ENCODE results near the gene GGCX. TPM values are rescaled to one million over a fixed set of nuclear protein-coding genes. Genes with fewer than 3 reads are reported as not detected.
A peak's percentile ranks its signal among the peaks of the same experiment; 100 is the strongest.

The GGCX gene
- total and polyA plus RNA-seq, 5 donors = 17.9 to 35.8 (median 30.5) TPM

GRCh38 chr2:85539361-85540132 lies 21.7 kb downstream of the GGCX start:
- ATAC-seq = peak; percentile 66 to 69
- Histone ChIP-seq H3K27me3 (ENCODE audit: control insufficient read depth, insufficient read depth) (no peaks in the 10 kb centered on the region), H3K4me3 (ENCODE audit: low read length) (peak overlapping the region; percentile 67), H3K27ac (ENCODE audit: low read length) (peak overlapping the region; percentile 96), H3K9me3 (ENCODE audit: control insufficient read depth, low read length) (no peaks in the 10 kb centered on the region), H3K4me1 (ENCODE audit: control insufficient read depth, insufficient read depth, low read length) (peaks cover 2% of the 10 kb centered on the region)
- peak; percentile 80 to 91 (median 87) for DNase-seq
- intact Hi-C loops (cut with DNase I) = loop anchor here in 3 of 4 donors (5.0 kb wide), 2 partner anchors 37 to 102 kb away; no protein-coding TSS in a partner anchor
- under 1% methylated on average over 67 of the region's 67 CpGs for WGBS

- intact Hi-C loops (cut with DNase I) = loop anchor here in 3 of 4 donors (5.0 kb wide), 2 partner anchors 36 to 101 kb away; no protein-coding TSS in a partner anchor
Measured at GRCh38 chr2:85538507-85539360, 22.6 kb downstream of the GGCX start, which contains the start of gene MAT2A. MAT2A (plus strand) TSS chr2:85539168; CDS start chr2:85539288, 120 bp downstream.

DNA sequence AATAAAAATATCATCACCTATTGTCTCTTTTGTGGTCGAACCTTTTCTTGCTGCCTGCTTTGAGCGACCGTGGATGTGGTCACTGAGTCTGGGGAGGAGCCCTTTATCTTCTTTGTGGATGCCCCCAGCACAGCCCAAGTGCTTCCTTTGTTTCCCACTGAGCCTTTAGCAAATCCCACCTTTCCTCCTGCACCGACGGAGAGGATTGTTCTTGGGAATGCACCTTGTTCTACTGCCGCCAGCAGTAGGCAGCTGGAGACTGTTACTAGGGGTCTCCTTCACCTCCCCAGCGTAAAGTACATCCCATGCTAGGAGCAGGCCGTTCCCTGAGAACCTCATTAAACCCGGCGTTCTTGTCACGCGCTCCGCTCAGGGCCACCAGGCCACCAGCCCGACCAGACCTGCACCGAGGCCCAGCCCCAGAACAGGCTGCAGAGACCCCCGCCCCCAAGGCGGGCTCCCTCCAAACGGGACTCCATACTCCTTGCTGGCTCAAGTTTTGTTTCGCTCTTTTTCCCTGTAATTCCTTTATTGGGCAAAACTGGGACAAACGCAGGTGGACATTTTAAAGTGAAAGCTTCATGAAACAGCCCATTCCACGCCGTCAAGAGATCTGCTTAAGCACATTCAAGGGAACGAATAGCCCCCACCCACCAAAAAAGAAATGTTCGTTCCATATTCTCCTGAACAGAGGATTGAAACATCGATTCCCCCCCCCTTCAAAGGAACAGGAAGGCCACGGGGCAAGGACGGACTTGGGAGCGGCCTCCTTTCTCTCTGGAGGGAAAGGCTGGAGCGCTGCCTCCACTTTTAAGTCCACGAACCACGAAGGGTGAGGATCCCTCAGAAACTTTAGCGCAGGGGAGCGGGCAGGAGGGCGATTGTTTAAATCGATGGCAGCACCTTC lies 23.4 kb downstream of the GGCX start:
- WGBS = 2% methylated on average over 35 of the region's 35 CpGs
- intact Hi-C loops (cut with DNase I) = loop anchor here in 3 of 4 donors (5.0 kb wide), 2 partner anchors 36 to 101 kb away; no protein-coding TSS in a partner anchor

More at GRCh38 chr2:85538507-85539360, 22.6 kb downstream of the GGCX start, which contains the start of gene MAT2A:
- ATAC-seq (peak; percentile 93 to 95), DNase-seq (peak; percentile 95 to 98 (median 98))
- Histone ChIP-seq H3K9me3 (ENCODE audit: control insufficient read depth, low read length) (no peaks in the 10 kb centered on the region), H3K27me3 (ENCODE audit: control insufficient read depth, insufficient read depth) (no peaks in the 10 kb centered on the region), H3K27ac (ENCODE audit: low read length) (peak within 1 kb of the TSS; percentile 99), H3K4me3 (ENCODE audit: low read length) (peak within 1 kb of the TSS; percentile 67), H3K4me1 (ENCODE audit: control insufficient read depth, insufficient read depth, low read length) (peaks cover 2% of the 10 kb centered on the region)
- under 1% methylated on average over 92 of the region's 92 CpGs for WGBS

DNA sequence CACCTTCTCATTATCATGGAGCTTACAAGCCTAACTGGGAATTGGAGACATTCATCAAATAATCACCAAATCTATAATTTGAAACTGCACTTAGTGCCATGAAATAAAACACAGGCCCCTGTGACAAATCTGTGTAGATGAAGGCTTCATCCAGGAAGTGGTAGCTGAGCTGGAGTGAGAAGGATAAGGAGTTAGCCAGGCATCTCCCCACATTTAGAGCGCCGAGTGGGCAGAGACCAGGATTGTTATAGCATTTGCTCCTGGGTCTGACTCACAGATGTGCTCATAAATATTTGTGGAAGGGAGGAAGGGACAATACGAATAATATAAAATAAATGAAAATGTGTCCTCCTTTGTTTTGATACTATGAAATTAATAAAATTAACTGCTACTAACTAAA lies 24.8 kb downstream of the GGCX start:
- intact Hi-C loops (cut with DNase I) = loop anchor here in 3 of 4 donors (5.0 kb wide), 2 partner anchors 34 to 99 kb away; no protein-coding TSS in a partner anchor
- no peak overlapping the region for H3K4me3 ChIP-seq (ENCODE audit: low read length)
- ATAC-seq = no peak
- no peak for DNase-seq
- H3K27ac ChIP-seq (ENCODE audit: low read length) = no peak overlapping the region
- no peaks in the 10 kb centered on the region for H3K9me3 ChIP-seq (ENCODE audit: control insufficient read depth, low read length)
- H3K4me1 ChIP-seq (ENCODE audit: control insufficient read depth, insufficient read depth, low read length) = no peaks in the 10 kb centered on the region
- WGBS = 81% methylated on average over 3 of the region's 3 CpGs
- no peaks in the 10 kb centered on the region for H3K27me3 ChIP-seq (ENCODE audit: control insufficient read depth, insufficient read depth)

More for the DNA sequence above, 23.4 kb downstream of the GGCX start:
- peak; percentile 53 to 81 (median 78) for DNase-seq
- peak; percentile 24 to 26 for ATAC-seq
- peak overlapping the region; percentile 67 for H3K4me3 ChIP-seq (ENCODE audit: low read length)
- no peaks in the 10 kb centered on the region for H3K27me3 ChIP-seq (ENCODE audit: control insufficient read depth, insufficient read depth)
- no peaks in the 10 kb centered on the region for H3K9me3 ChIP-seq (ENCODE audit: control insufficient read depth, low read length)
- H3K4me1 ChIP-seq (ENCODE audit: control insufficient read depth, insufficient read depth, low read length) = peaks cover 2% of the 10 kb centered on the region
- peak overlapping the region; percentile 99 for H3K27ac ChIP-seq (ENCODE audit: low read length)

DNA sequence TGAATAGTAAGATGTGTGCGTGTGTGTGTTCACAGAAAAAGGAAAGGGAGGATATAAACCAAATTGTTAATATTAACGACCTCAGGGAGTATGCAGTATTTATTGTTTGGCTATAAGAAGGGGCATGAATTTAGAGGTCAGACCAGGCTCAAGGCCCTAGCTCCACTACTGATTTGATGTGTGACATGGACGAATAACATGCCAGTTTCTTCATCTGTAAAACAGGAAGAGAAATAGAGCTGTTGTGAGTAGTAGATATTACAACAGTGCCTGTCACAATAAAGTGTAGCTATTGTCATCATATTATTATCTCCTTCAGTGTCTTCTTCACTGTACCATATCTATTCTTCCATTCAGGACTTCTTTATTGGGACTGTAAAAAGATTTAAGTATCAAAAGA lies 26.4 kb downstream of the GGCX start:
- no peaks in the 10 kb centered on the region for H3K4me1 ChIP-seq (ENCODE audit: control insufficient read depth, insufficient read depth, low read length)
- ATAC-seq = no peak
- H3K27me3 ChIP-seq (ENCODE audit: control insufficient read depth, insufficient read depth) = no peaks in the 10 kb centered on the region
- no peak for DNase-seq
- H3K4me3 ChIP-seq (ENCODE audit: low read length) = no peak overlapping the region
- WGBS = 71% methylated on average over 3 of the region's 3 CpGs
- H3K27ac ChIP-seq (ENCODE audit: low read length) = no peak overlapping the region
- no peaks in the 10 kb centered on the region for H3K9me3 ChIP-seq (ENCODE audit: control insufficient read depth, low read length)
- intact Hi-C loops (cut with DNase I) = loop anchor here in 3 of 4 donors (5.0 kb wide), 2 partner anchors 33 to 98 kb away; no protein-coding TSS in a partner anchor

- H3K4me3 ChIP-seq (ENCODE audit: low read length) = no peak overlapping the region
- intact Hi-C loops (cut with DNase I) = no loop called here
Measured at GRCh38 chr2:85534099-85534498, 27.2 kb downstream of the GGCX start.

DNA sequence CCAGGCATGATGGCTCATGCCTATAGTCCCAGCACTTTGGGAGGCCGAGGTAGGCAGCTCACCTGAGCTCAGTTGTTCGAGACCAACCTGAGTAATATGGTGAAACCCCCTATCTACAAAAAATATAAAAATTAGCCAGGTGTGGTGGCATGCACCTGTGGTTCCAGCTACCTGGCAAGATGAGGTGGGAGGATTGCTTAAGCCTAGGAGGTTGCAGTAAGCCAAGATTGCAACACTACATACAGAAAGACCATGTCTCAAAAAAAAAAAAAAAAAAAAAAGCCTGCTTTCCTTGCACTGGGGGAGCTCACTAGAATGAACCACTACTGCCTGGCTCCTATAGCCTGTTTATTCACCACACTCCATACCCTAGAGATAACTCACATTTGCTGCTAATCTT lies 29.7 kb downstream of the GGCX start:
- intact Hi-C loops (cut with DNase I) = no loop called here
- 71% methylated on average over 2 of the region's 2 CpGs for WGBS
- Histone ChIP-seq H3K4me1 (ENCODE audit: control insufficient read depth, insufficient read depth, low read length) (no peaks in the 10 kb centered on the region), H3K9me3 (ENCODE audit: control insufficient read depth, low read length) (no peaks in the 10 kb centered on the region), H3K4me3 (ENCODE audit: low read length) (no peak overlapping the region), H3K27me3 (ENCODE audit: control insufficient read depth, insufficient read depth) (no peaks in the 10 kb centered on the region), H3K27ac (ENCODE audit: low read length) (no peak overlapping the region)
- ATAC-seq (no peak), DNase-seq (no peak)

More at GRCh38 chr2:85534099-85534498, 27.2 kb downstream of the GGCX start:
- ATAC-seq = no peak
- DNase-seq = no peak
- no peaks in the 10 kb centered on the region for H3K9me3 ChIP-seq (ENCODE audit: control insufficient read depth, low read length)
- H3K27ac ChIP-seq (ENCODE audit: low read length) = no peak overlapping the region
- 78% methylated on average over 3 of the region's 3 CpGs for WGBS
- no peaks in the 10 kb centered on the region for H3K27me3 ChIP-seq (ENCODE audit: control insufficient read depth, insufficient read depth)
- H3K4me1 ChIP-seq (ENCODE audit: control insufficient read depth, insufficient read depth, low read length) = no peaks in the 10 kb centered on the region

GRCh38 chr2:85529809-85530208 lies 31.5 kb downstream of the GGCX start:
- H3K27ac ChIP-seq (ENCODE audit: low read length) = no peak overlapping the region
- H3K4me3 ChIP-seq (ENCODE audit: low read length) = no peak overlapping the region
- no peak for ATAC-seq
- no peaks in the 10 kb centered on the region for H3K9me3 ChIP-seq (ENCODE audit: control insufficient read depth, low read length)
- H3K27me3 ChIP-seq (ENCODE audit: control insufficient read depth, insufficient read depth) = no peaks in the 10 kb centered on the region
- 95% methylated on average over 1 of the region's 1 CpG for WGBS
- no peaks in the 10 kb centered on the region for H3K4me1 ChIP-seq (ENCODE audit: control insufficient read depth, insufficient read depth, low read length)
- intact Hi-C loops (cut with DNase I) = no loop called here
- no peak for DNase-seq

DNA sequence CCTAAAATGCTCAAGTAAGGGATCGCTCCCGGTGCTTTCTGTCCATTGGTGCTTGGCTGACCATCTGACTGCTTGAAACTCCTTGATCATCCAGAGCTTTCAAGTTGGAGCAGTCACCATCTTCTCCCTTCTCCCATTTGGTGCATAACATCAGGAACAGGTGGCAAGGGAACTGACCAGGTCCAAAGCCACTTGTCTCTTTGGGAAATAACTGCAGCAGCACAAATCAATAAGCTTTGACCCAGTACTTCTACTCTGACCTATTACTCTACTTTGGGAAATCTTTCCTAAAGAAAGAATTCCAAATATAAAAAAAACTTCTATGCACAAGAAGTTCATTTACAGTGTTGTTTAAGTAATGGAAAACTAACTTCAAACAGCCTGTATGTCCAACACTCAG lies 32.9 kb downstream of the GGCX start:
- Histone ChIP-seq H3K4me3 (ENCODE audit: low read length) (no peak overlapping the region), H3K4me1 (ENCODE audit: control insufficient read depth, insufficient read depth, low read length) (peaks cover 6% of the 10 kb centered on the region), H3K27ac (ENCODE audit: low read length) (no peak overlapping the region), H3K27me3 (ENCODE audit: control insufficient read depth, insufficient read depth) (no peaks in the 10 kb centered on the region), H3K9me3 (ENCODE audit: control insufficient read depth, low read length) (no peaks in the 10 kb centered on the region)
- ATAC-seq (no peak), DNase-seq (no peak)
- intact Hi-C loops (cut with DNase I) = no loop called here
- WGBS = 95% methylated on average over 2 of the region's 2 CpGs

DNA sequence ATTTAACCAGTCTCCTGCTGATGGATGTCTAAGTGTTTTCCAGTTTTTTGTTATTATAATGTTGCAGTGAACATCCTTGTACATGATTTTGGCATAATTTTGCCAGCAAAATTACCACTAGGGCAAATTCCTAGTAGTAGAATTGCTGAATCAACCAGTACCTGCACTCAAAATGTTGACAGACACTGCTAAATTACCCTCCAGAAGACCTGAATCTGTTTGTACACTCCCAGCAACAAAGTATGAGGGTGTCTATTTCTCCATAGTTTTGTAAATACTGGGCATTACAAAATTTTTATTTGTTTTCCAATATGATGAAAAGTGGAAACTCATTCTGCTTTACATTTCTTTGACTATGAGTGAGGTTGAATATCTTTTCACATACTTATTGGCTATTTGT lies 33.5 kb downstream of the GGCX start:
- Histone ChIP-seq H3K4me3 (ENCODE audit: low read length) (no peak overlapping the region), H3K27ac (ENCODE audit: low read length) (no peak overlapping the region), H3K4me1 (ENCODE audit: control insufficient read depth, insufficient read depth, low read length) (peaks cover 6% of the 10 kb centered on the region), H3K9me3 (ENCODE audit: control insufficient read depth, low read length) (no peaks in the 10 kb centered on the region), H3K27me3 (ENCODE audit: control insufficient read depth, insufficient read depth) (no peaks in the 10 kb centered on the region)
- ATAC-seq (no peak), DNase-seq (no peak)
- intact Hi-C loops (cut with DNase I) = no loop called here

Data from right cardiac atrium (tissue), 5 donors.